Natural killer cell (primary cell): Measurements from ENCODE around the gene ARHGAP32. TPM values are rescaled to one million over a fixed set of nuclear protein-coding genes. Genes with fewer than 3 reads are reported as not detected.

Source experiments
- ATAC-seq, 3 donors: fragments of 150-1000 bp in 2 of 3; fragments of 200-7000 bp in 1 of 3; cut with Tn5 transposase; 1 replicate in 1 of 3; 2 replicates in 2 of 3; pipeline ENCODE4 v1.10.0; 2021; ENCODE audit warnings: mild to moderate bottlenecking in 2 of 3, moderate library complexity in 2 of 3
- DNase-seq, 2 donors: peaks; one replicate each; pipeline versions ENCODE4 v3.0.0 to v3.0.0-alpha.2; 2013 to 2021; ENCODE audit warnings: mixed read lengths in 1 of 2
- H3K27ac ChIP-seq: one replicate; pipeline ENCODE4 v1.5.1; 2013; ENCODE audit warnings: mild to moderate bottlenecking, low read length
- H3K27me3 ChIP-seq: one replicate; pipeline ENCODE4 v1.6.1; 2013; ENCODE audit warnings: low read length; ENCODE audit not compliant: control insufficient read depth, insufficient read depth
- H3K36me3 ChIP-seq: one replicate; pipeline ENCODE4 v1.6.1; 2013; ENCODE audit warnings: low read length; ENCODE audit not compliant: control insufficient read depth, insufficient read depth
- H3K4me1 ChIP-seq: one replicate; pipeline ENCODE4 v1.6.1; 2013; ENCODE audit warnings: low read length; ENCODE audit not compliant: control insufficient read depth, insufficient read depth
- H3K4me3 ChIP-seq: one replicate; pipeline ENCODE4 v1.5.1; 2013; ENCODE audit warnings: low read length
- H3K9me3 ChIP-seq: one replicate; pipeline ENCODE4 v1.6.1; 2013; ENCODE audit warnings: low read length; ENCODE audit not compliant: control insufficient read depth, insufficient read depth
- H3K27ac Mint-ChIP-seq, 2 donors: one replicate each; pipeline ENCODE4 v1.8.0; 2022; ENCODE audit warnings: mild to moderate bottlenecking in 2 of 2, mixed read lengths in 2 of 2, moderate library complexity in 1 of 2
- H3K27me3 Mint-ChIP-seq, 2 donors: one replicate each; pipeline ENCODE4 v1.8.0; 2022; ENCODE audit warnings: low read depth in 2 of 2, mixed read lengths in 2 of 2
- H3K36me3 Mint-ChIP-seq: one replicate; pipeline ENCODE4 v1.8.0; 2022; ENCODE audit warnings: mixed read lengths
- H3K4me1 Mint-ChIP-seq, 2 donors: one replicate each; pipeline ENCODE4 v1.8.0; 2022; ENCODE audit warnings: mixed read lengths in 2 of 2
- H3K4me3 Mint-ChIP-seq: one replicate; pipeline ENCODE4 v1.8.0; 2022; ENCODE audit warnings: mild to moderate bottlenecking, moderate library complexity, mixed read lengths
- H3K9me3 Mint-ChIP-seq, 2 donors: one replicate each; pipeline ENCODE4 v1.8.0; 2022; ENCODE audit warnings: mixed read lengths in 2 of 2
- CTCF ChIP-seq: fragments of 200-600 bp; IDR thresholded peaks from one replicate; pipeline ENCODE4 v1.8.0; 2022; ENCODE audit warnings: antibody characterized with exemption
- WGBS: methylation state at CpG from one replicate; pipeline ENCODE4 v1.1.7; 2013; ENCODE audit warnings: missing lambda C conversion rate; ENCODE audit not compliant: insufficient coverage; 5-methylcytosine and 5-hydroxymethylcytosine counted together
- intact Hi-C: fragments of 100-400 bp; cut with micrococcal nuclease; formaldehyde crosslinking; loops from one replicate; pipeline ENCODE4 v1.14.2; 2022
- total RNA-seq, 4 donors: library from RNA; stranded (reverse); fragments of 120-200 nt in 1 of 4; gene quantifications; one replicate each; pipeline versions ENCODE4 v1.2.3 to v1.2.4, GENCODE V29; 2013 to 2022

The ARHGAP32 gene
- total RNA-seq, 3 donors from 2014 or later (not counting 1 experiment from before 2014, with no cell fraction given) = 2.5 to 4.6 (median 2.7) TPM

- ATAC-seq (peak; percentile 58 to 75 (median 67)), DNase-seq (peak in 1 of 2 donors; percentile 77)
- Histone ChIP-seq H3K27me3 (no peaks in the 10 kb centered on the region), H3K4me3 (no peak overlapping the region), H3K27ac (no peak overlapping the region), H3K9me3 (no peaks in the 10 kb centered on the region), H3K36me3 (no peaks in the 10 kb centered on the region), H3K4me1 (no peaks in the 10 kb centered on the region)
- Mint-ChIP-seq H3K4me3 (no peak overlapping the region), H3K27me3 (no peaks in the 10 kb centered on the region), H3K27ac (no peak overlapping the region), H3K4me1 (no peaks in the 10 kb centered on the region), H3K36me3 (no peaks in the 10 kb centered on the region), H3K9me3 (no peaks in the 10 kb centered on the region)
- intact Hi-C loops = loop anchor here (1.0 to 5.0 kb wide), 3 partner anchors 215 to 634 kb away; no protein-coding TSS in a partner anchor
- 0% methylated on average over 1 of the region's 6 CpGs for WGBS
- TF ChIP-seq CTCF = peak; percentile 84
Observed at GRCh38 chr11:129117595-129118350, 74.4 kb downstream of the ARHGAP32 start.

- Mint-ChIP-seq H3K27ac (no peak overlapping the region), H3K36me3 (no peaks in the 10 kb centered on the region), H3K27me3 (no peaks in the 10 kb centered on the region), H3K4me3 (no peak overlapping the region), H3K9me3 (no peaks in the 10 kb centered on the region), H3K4me1 (no peaks in the 10 kb centered on the region)
- Histone ChIP-seq H3K36me3 (no peaks in the 10 kb centered on the region), H3K27ac (no peak overlapping the region), H3K4me1 (no peaks in the 10 kb centered on the region), H3K4me3 (no peak overlapping the region), H3K9me3 (no peaks in the 10 kb centered on the region), H3K27me3 (no peaks in the 10 kb centered on the region)
- DNase-seq (no peak), ATAC-seq (no peak)
- intact Hi-C loops = loop anchor here (5.0 kb wide), 1 partner anchor 581 kb away; no protein-coding TSS in a partner anchor
- no peak for TF ChIP-seq CTCF
- 69% methylated on average over 1 of the region's 2 CpGs for WGBS
Observed at GRCh38 chr11:129115652-129116586, 76.2 kb downstream of the ARHGAP32 start.

- no peak for DNase-seq
- no peaks in the 10 kb centered on the region for H3K36me3 ChIP-seq
- WGBS = no CpG with 5 or more reads among the region's 1 CpG
- ATAC-seq = no peak
- no peaks in the 10 kb centered on the region for H3K9me3 ChIP-seq
- no peaks in the 10 kb centered on the region for H3K4me1 Mint-ChIP-seq
- no peak overlapping the region for H3K4me3 Mint-ChIP-seq
- no peak overlapping the region for H3K4me3 ChIP-seq
- TF ChIP-seq CTCF = no peak
- no peaks in the 10 kb centered on the region for H3K27me3 Mint-ChIP-seq
- no peaks in the 10 kb centered on the region for H3K4me1 ChIP-seq
- no peak overlapping the region for H3K27ac Mint-ChIP-seq
- H3K36me3 Mint-ChIP-seq = peaks cover 9% of the 10 kb centered on the region
- H3K9me3 Mint-ChIP-seq = no peaks in the 10 kb centered on the region
- no peaks in the 10 kb centered on the region for H3K27me3 ChIP-seq
- H3K27ac ChIP-seq = no peak overlapping the region
- intact Hi-C loops = no loop called here
Observed at GRCh38 chr11:129109701-129110100, 82.4 kb downstream of the ARHGAP32 start.
